ENCODE measurements around the gene AMPH. TPM values are rescaled to one million over a fixed set of nuclear protein-coding genes. Genes with fewer than 3 reads are reported as not detected.

The AMPH gene
- total and polyA plus RNA-seq, 2 of the 4 experiments (the other 2 are of a cell fraction) = 3.9 to 4.8 TPM

- in situ Hi-C loops (cut with MboI; ENCODE audit: low sequenced_read_pairs) (no loop called here), dilution Hi-C loops (cut with HindIII; ENCODE audit: low sequenced_read_pairs, unreplicated experiment) (no loop called here), intact Hi-C loops (cut with micrococcal nuclease) (no loop called here)
- Histone ChIP-seq H3K27ac (ENCODE audit: insufficient read depth, low read length) (no peak overlapping the region), H3K9me1 (ENCODE audit: insufficient read depth, low read length) (no peaks in the 10 kb centered on the region), H3K56ac (ENCODE audit: extremely low read depth, insufficient read depth, low read length) (no peak overlapping the region), H2BK5ac (ENCODE audit: low read depth, low read length, poor library complexity, severe bottlenecking) (no peak overlapping the region), H2AFZ (replicated peaks; ENCODE audit: low read length, poor library complexity) (no peak overlapping the region), H2BK15ac (ENCODE audit: low read depth, low read length) (no peak overlapping the region), H3K36me3 (ENCODE audit: control insufficient read depth, insufficient read depth, low read length) (no peaks in the 10 kb centered on the region), H3K4me1 (ENCODE audit: control insufficient read depth, insufficient read depth, low read length) (no peaks in the 10 kb centered on the region), H2BK120ac (ENCODE audit: low read depth, low read length) (no peak overlapping the region), H3K4ac (ENCODE audit: low read depth, low read length) (no peak overlapping the region), H3K4me2 (ENCODE audit: low read depth, low read length) (no peak overlapping the region), H3K14ac (replicated peaks; ENCODE audit: low read depth, low read length) (no peak overlapping the region), H2AK5ac (ENCODE audit: low read depth, low read length) (no peak overlapping the region), H4K91ac (ENCODE audit: insufficient read depth, low read depth, low read length) (no peak overlapping the region), H4K20me1 (ENCODE audit: insufficient read depth, low read length) (no peaks in the 10 kb centered on the region), H3K27me3 (ENCODE audit: control insufficient read depth, insufficient read depth, low read length) (no peaks in the 10 kb centered on the region), H4K5ac (ENCODE audit: low read depth, low read length) (no peak overlapping the region), H3K9ac (ENCODE audit: low read depth, low read length) (no peak overlapping the region), H3K9me3 (ENCODE audit: control insufficient read depth, insufficient read depth, low read length) (no peaks in the 10 kb centered on the region), H3K23ac (ENCODE audit: low read depth, low read length) (no peak overlapping the region), H2AK9ac (replicated peaks; ENCODE audit: low read depth, low read length, poor library complexity) (no peak overlapping the region), H3K79me1 (ENCODE audit: low read depth in 1 of 2, low read length in 2 of 2) (no peaks in the 10 kb centered on the region), H3K4me3 (ENCODE audit: insufficient read depth, low read depth, low read length) (no peak overlapping the region), H3K18ac (ENCODE audit: low read depth, low read length) (no peak overlapping the region), H2BK20ac (ENCODE audit: low read depth, low read length) (no peak overlapping the region), H4K8ac (ENCODE audit: low read depth in 2 of 2, low read length in 2 of 2) (no peak overlapping the region)
- POLR2A ChIA-PET (ENCODE audit: unreplicated experiment) = no interaction called here
- BruUV-seq (replicated peaks) = no TSS peak
- 70% methylated on average over 2 of the region's 7 CpGs; no CpG with 5 or more reads in 1 of the 2 experiments for WGBS, 2 experiments (ENCODE audit: extremely low coverage in 2 of 2, insufficient read length in 1 of 2)
- DNase-seq = no peak
- TF ChIP-seq POLR2A (IDR thresholded peaks at IDR 0.05; ENCODE audit: low read depth, low read length) (no peak), NFE2L2 (IDR thresholded peaks at IDR 0.05; ENCODE audit: low read depth, low read length) (no peak), USF2 (IDR thresholded peaks at IDR 0.05; ENCODE audit: low read depth, low read length) (no peak), MAFK (IDR thresholded peaks at IDR 0.05; ENCODE audit: low read depth, low read length) (no peak), MXI1 (IDR thresholded peaks at IDR 0.05; ENCODE audit: borderline replicate concordance, low read depth, low read length) (no peak), CTCF (conservative IDR thresholded peaks at IDR 0.05; ENCODE audit: low read depth, low read length) (no peak), RCOR1 (IDR thresholded peaks at IDR 0.05; ENCODE audit: insufficient replicate concordance, low read length) (no peak), MAZ (IDR thresholded peaks at IDR 0.05; ENCODE audit: borderline replicate concordance, low read depth, low read length) (no peak), RFX5 (IDR thresholded peaks at IDR 0.05; ENCODE audit: low read depth, low read length) (no peak), SMC3 (IDR thresholded peaks at IDR 0.05; ENCODE audit: low read depth, low read length) (no peak), CEBPB (IDR thresholded peaks at IDR 0.05; ENCODE audit: low read depth, low read length) (no peak), RAD21 (IDR thresholded peaks at IDR 0.05; ENCODE audit: low read length) (no peak), ELK1 (IDR thresholded peaks at IDR 0.05; ENCODE audit: borderline replicate concordance, low read depth, low read length) (no peak), FOS (IDR thresholded peaks at IDR 0.05; ENCODE audit: low read depth, low read length) (no peak)
- CTCF ChIA-PET = no interaction called here
- no peak for ATAC-seq (ENCODE audit: low read depth)
Measured at GRCh38 chr7:38429057-38429456, 202.1 kb downstream of the AMPH start.
